UCSD-AML1 (cell line): ENCODE measurements around the gene AADACL2.

ENCODE experiments used
- DNase-seq: peaks from one replicate; lab custom pipeline; 2025; ENCODE audit not compliant: unreplicated experiment; lab: John Stamatoyannopoulos, UW

The AADACL2 gene

GRCh38 chr3:151800431-151800830, 66.7 kb downstream of the AADACL2 start:
- DNase-seq, result no peak

GRCh38 chr3:151804267-151804666, 70.5 kb downstream of the AADACL2 start:
- no peak for DNase-seq

- DNase-seq, result no peak
Observed at GRCh38 chr3:151806838-151807237, 73.1 kb downstream of the AADACL2 start.
